Measurements from ENCODE around the gene ZNF598.

DNA sequence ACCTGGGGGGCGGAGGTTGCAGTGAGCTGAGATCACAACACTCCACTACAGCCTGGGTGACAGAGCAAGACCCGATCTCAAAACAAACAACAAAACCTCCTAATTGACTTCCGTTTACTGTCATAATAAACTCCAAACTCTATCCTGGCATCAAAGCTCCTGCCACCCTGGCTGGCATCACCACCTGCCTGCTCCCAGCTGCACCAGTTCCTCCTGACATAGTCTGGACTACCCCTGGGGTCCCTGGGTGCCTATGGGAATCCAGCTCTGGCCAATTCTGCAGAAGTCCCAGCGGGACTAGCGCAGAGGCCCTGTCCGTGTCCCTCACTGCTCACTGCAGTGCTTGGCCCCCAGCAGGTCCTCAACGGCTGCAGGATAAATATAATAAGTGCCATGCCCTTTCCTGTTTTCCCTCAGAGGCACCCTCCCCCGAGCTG lies 37.3 kb upstream of the ZNF598 start:
- TF ChIP-seq CTCF (IDR thresholded peaks at IDR 0.05) (no peak), POLR2A (IDR thresholded peaks at IDR 0.05) (no peak)
